Nephron (organoid): ENCODE data around the gene GRM8.
"Not testable (repeated sequence)": the region's sequence is repeated elsewhere in the genome, so short reads cannot be mapped to it uniquely, and the experiment has no call there.

ENCODE experiments used
- H3K27ac Mint-ChIP-seq, 3 experiments: 2 replicates each; pipeline ENCODE4 v1.8.0; 2020; ENCODE audit warnings: mixed read lengths in 3 of 3, mild to moderate bottlenecking in 2 of 3, moderate library complexity in 1 of 3
- H3K27me3 Mint-ChIP-seq: 2 replicates; pipeline ENCODE4 v1.8.0; 2021; ENCODE audit warnings: low read depth, mild to moderate bottlenecking, moderate library complexity, mixed read lengths
- H3K36me3 Mint-ChIP-seq: 2 replicates; pipeline ENCODE4 v1.8.0; 2020; ENCODE audit warnings: low read depth, mixed read lengths
- H3K4me1 Mint-ChIP-seq: 2 replicates; pipeline ENCODE4 v1.8.0; 2020; ENCODE audit warnings: mixed read lengths
- H3K4me3 Mint-ChIP-seq, 3 experiments: 2 replicates each; pipeline ENCODE4 v1.8.0; 2020; ENCODE audit warnings: mild to moderate bottlenecking in 3 of 3, mixed read lengths in 3 of 3, moderate library complexity in 2 of 3
- H3K9me3 Mint-ChIP-seq: 2 replicates; pipeline ENCODE4 v1.8.0; 2020; ENCODE audit warnings: mixed read lengths
- TF ChIP-seq, protein P1 (sequence below), 3 experiments: fragments of 200-600 bp; sonication (generic); IDR thresholded peaks; one replicate each; pipeline ENCODE4 v1.5.0; 2021; ENCODE audit warnings: antibody characterized with exemption in 3 of 3; ENCODE audit not compliant: unreplicated experiment in 3 of 3

The GRM8 gene

DNA sequence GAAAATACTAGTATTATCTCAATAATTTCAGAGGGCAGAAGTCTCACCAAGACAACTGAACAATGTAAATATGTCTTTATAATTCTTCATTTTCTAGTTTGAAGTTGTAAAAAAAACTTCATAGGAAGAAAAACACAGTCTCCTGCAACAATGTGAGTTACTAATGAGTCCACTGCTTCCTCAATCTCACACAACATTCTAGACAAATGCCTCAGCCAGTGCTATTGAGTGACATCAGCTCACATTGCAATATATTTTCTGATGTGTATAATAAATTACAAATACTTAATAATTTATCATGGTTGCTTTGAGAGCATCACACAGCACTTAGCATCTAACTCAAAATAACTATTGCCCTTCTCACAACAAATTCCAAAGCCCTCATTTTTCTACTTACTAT, 321.2 kb downstream of the GRM8 start:
- no peaks in the 10 kb centered on the region for H3K9me3 Mint-ChIP-seq
- no peaks in the 10 kb centered on the region for H3K36me3 Mint-ChIP-seq
- peaks cover 4% of the 10 kb centered on the region for H3K4me1 Mint-ChIP-seq
- no peak overlapping the region for H3K27ac Mint-ChIP-seq
- no peaks in the 10 kb centered on the region for H3K27me3 Mint-ChIP-seq
- no peak overlapping the region for H3K4me3 Mint-ChIP-seq
- TF ChIP-seq, protein P1, sequence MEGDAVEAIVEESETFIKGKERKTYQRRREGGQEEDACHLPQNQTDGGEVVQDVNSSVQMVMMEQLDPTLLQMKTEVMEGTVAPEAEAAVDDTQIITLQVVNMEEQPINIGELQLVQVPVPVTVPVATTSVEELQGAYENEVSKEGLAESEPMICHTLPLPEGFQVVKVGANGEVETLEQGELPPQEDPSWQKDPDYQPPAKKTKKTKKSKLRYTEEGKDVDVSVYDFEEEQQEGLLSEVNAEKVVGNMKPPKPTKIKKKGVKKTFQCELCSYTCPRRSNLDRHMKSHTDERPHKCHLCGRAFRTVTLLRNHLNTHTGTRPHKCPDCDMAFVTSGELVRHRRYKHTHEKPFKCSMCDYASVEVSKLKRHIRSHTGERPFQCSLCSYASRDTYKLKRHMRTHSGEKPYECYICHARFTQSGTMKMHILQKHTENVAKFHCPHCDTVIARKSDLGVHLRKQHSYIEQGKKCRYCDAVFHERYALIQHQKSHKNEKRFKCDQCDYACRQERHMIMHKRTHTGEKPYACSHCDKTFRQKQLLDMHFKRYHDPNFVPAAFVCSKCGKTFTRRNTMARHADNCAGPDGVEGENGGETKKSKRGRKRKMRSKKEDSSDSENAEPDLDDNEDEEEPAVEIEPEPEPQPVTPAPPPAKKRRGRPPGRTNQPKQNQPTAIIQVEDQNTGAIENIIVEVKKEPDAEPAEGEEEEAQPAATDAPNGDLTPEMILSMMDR (IDR thresholded peaks at IDR 0.05; ENCODE audit: unreplicated experiment in 3 of 3), result no peak

DNA sequence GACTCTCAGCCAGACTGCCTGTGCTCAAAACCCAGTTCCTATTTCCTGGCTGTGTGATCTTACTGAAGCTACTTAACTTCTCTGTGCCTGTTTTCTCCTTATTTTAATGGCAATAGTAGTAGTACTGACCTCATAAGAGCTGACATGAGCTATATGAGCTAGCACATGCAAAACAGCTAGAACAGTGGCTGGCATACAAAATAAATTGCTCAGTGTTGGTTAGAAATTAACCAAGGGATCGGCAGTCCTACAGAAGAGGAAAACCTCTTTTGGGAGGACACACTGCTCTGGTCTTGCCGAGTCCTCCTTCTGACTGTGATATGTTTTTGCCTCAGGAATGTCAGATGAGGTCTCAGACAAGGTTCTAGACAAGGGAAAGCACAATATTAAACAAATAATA, 322.6 kb downstream of the GRM8 start:
- Mint-ChIP-seq H3K27me3 (no peaks in the 10 kb centered on the region), H3K36me3 (no peaks in the 10 kb centered on the region), H3K9me3 (no peaks in the 10 kb centered on the region), H3K27ac (no peak overlapping the region), H3K4me3 (no peak overlapping the region), H3K4me1 (no peaks in the 10 kb centered on the region)
- TF ChIP-seq, protein P1 (IDR thresholded peaks at IDR 0.05; ENCODE audit: unreplicated experiment in 3 of 3), result no peak

DNA sequence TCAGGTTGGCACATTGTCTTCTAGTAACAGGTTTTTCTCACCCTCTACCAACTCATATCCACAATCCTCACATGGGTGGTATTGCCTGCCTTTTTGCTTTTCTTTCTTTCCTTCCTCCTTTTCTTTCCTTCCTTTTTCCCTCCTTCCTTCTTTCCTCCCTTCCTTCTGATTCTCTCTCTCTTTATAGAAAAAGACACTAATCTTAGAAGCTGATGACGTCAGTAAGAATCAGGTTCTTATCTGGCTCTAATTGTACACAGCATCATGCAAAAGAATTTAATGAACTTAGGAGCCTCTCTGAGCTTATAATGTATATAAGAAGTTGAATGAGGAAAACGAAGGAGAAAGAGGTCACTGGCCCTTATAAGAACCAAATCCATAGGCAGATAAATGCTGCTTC, 328.3 kb downstream of the GRM8 start:
- H3K4me1 Mint-ChIP-seq, result no peaks in the 10 kb centered on the region
- no peaks in the 10 kb centered on the region for H3K27me3 Mint-ChIP-seq
- TF ChIP-seq, protein P1 (IDR thresholded peaks at IDR 0.05; ENCODE audit: unreplicated experiment in 3 of 3), result no peak
- H3K36me3 Mint-ChIP-seq, result no peaks in the 10 kb centered on the region
- no peaks in the 10 kb centered on the region for H3K9me3 Mint-ChIP-seq
- no peak overlapping the region for H3K27ac Mint-ChIP-seq
- H3K4me3 Mint-ChIP-seq, result no peak overlapping the region

DNA sequence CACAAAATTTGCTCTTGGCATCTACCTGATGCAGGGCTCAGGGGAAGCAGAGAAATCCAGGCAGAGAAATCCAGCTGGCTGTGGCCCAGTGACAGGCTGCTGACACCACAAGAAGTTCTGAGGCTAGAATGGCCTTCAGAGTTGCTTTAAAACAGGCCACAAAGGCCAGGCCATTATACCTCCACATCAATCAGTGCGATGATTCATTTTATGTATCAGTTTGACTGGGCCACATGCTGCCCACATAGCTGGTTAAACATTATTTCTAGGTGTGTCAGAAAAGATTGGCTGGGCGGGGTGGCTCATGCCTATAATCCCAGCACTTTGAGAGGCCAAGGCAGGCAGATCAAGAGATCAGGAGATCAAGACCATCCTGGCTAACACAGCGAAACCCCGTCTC, 341.1 kb downstream of the GRM8 start:
- H3K4me3 Mint-ChIP-seq, H3K27ac Mint-ChIP-seq, H3K27me3 Mint-ChIP-seq, H3K4me1 Mint-ChIP-seq, H3K36me3 Mint-ChIP-seq, H3K9me3 Mint-ChIP-seq: not testable (repeated sequence)

DNA sequence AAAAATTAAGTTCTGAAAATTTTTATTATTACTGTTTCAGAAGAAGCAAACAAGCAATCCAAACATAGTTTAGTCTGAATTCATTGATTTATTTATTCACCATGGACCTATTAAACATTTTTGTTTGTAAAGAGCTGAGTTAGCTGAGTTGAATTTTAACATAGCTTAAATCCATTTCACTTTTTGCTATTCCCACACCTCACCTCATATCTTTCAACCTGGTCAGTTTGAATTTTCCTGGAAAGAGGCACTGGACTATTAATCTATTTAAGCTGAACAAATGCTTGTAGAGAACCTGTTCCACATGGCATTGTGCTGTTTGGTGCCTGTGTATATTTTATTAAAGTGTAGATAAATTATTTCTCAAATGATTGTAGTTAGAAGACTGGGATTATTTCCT, 344.2 kb downstream of the GRM8 start:
- H3K4me3 Mint-ChIP-seq, H3K27ac Mint-ChIP-seq, H3K9me3 Mint-ChIP-seq, H3K4me1 Mint-ChIP-seq, H3K36me3 Mint-ChIP-seq, H3K27me3 Mint-ChIP-seq: not testable (repeated sequence)

DNA sequence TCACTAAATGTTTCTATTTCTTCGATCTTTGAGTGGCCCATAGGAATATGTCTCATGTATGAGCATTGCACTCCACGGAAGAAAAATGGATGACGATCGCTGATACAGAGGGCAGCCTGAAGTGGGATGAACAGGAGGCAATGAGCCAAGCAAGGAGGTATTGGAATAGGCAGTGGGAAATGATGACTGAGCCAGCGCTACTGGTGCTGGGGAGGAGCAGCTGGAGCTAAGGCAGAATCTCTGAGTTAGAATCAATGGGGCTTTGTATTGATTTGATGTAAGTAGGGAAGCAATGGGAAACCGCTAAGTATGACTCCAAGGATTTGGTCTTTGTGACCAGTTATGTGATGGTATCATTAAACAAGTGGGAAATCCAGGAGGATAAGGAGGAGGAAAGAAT, 345.1 kb downstream of the GRM8 start:
- not testable (repeated sequence) for H3K9me3 Mint-ChIP-seq, H3K36me3 Mint-ChIP-seq, H3K27ac Mint-ChIP-seq, H3K4me1 Mint-ChIP-seq, H3K4me3 Mint-ChIP-seq, H3K27me3 Mint-ChIP-seq

DNA sequence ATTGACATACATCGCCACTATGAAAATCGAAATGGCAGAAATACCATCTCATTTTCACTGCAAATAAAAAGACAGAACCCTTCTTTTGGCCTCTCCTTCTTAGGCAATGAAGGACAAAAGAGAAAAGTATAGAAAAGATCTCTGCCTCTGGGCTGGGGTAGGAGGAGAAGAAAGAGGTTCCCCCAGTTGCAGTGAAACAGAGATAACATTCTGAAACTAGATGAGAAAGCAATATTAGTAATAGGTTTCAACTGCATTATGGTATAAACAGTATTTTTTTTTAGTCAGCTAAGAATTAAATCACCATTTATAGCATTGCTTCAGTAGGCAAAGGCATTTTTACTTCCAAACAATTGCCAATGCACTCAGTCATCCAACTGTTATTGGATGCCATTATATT, 347.5 kb downstream of the GRM8 start:
- H3K4me1 Mint-ChIP-seq, H3K27ac Mint-ChIP-seq, H3K4me3 Mint-ChIP-seq, H3K9me3 Mint-ChIP-seq, H3K27me3 Mint-ChIP-seq, H3K36me3 Mint-ChIP-seq: not testable (repeated sequence)

DNA sequence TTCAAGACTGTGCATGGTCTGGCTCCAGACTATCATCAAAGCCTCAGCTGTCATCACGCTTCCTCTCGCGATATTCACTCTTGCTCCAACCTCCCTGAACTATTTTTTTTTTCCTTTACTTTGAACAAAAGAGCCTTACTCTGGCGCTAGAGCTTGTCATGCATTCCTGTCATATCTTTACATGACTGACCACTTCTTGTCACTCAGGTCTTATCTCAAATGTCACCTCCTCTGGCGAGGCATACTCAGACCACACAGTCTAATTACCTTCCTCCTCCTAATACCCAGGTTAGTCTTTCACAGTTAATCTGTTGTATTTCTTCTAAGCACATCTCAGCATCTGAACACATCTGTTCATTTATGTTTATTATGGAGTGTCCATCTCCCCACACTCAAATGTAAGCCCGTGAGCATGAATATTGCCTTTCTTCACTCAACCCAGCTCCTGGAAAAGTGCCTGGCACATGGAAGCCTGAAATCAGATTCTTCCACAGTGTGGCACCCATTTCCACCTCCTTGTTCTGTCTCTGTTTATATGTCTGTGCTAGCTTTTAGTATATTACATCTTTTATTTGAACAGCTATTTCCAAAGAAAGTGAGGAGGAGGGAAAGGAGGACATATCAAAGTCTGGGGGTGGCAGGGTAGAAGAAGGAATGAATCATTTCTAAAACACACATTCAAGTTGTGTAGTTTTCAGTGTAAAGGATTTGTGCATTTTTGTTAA, 351.5 kb downstream of the GRM8 start:
- not testable (repeated sequence) for H3K27me3 Mint-ChIP-seq, H3K4me1 Mint-ChIP-seq, H3K36me3 Mint-ChIP-seq, H3K9me3 Mint-ChIP-seq, H3K27ac Mint-ChIP-seq, H3K4me3 Mint-ChIP-seq

DNA sequence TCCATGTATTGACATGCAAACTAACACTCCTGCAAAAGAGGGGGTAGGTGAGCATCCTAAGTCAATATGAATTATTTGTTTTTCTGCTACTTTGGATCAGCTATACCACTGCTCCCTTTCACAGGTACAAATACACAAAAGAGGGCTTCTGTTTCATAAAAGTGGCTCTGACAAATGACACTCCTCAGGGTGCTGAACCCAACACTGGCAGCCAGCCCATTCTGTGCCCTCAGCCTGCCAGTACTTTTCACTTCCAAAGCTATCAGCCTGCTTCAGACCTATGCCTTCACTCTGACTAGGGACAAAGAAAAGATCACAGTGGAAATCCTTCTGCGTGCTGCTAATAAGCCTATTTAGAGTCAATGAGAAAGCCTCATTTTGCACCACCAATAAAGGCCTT, 364.8 kb downstream of the GRM8 start:
- H3K4me1 Mint-ChIP-seq, H3K27me3 Mint-ChIP-seq, H3K4me3 Mint-ChIP-seq, H3K36me3 Mint-ChIP-seq, H3K9me3 Mint-ChIP-seq, H3K27ac Mint-ChIP-seq: not testable (repeated sequence)

DNA sequence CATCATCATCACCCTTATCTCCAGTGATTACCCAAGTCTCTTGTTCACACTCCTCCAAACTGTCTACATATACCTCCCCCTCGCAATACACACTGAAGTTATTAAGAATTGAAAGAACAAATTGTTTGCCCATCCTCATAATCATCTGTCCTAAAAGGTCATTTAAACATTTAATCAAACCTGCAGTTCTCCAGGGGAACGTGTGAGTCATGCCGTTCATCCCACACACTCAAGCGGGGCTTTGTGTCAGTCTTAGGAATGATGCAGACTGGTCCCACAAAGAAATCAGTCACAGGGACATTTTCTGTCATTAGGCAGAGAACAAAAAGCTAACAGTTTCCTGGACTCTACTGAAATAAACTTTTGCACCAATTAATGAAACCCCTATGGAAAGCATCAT, 365.2 kb downstream of the GRM8 start:
- H3K27me3 Mint-ChIP-seq, H3K4me1 Mint-ChIP-seq: not testable (repeated sequence)

DNA sequence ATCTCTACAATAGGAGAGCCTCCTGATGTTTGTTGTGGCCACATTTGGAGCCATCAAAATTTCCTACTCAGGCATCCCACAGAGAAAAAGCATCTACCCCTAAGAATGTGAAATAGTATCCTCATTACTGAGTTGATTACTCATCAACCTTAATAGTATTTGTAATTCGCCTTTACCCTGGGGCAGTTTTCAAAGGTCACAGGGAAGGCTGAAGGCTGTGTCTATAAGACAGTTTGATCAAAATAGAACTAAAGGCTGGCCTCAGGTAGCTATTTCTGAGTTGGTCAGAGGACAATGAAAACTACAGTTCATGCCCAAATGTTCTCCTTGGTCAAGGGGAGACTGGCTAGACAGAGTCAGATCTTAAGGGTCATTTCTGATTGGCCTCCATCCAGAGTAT, 370.0 kb downstream of the GRM8 start:
- not testable (repeated sequence) for H3K27me3 Mint-ChIP-seq, H3K4me3 Mint-ChIP-seq

More for the DNA sequence above, 365.2 kb downstream of the GRM8 start:
- not testable (repeated sequence) for H3K27ac Mint-ChIP-seq, H3K9me3 Mint-ChIP-seq, H3K36me3 Mint-ChIP-seq, H3K4me3 Mint-ChIP-seq

DNA sequence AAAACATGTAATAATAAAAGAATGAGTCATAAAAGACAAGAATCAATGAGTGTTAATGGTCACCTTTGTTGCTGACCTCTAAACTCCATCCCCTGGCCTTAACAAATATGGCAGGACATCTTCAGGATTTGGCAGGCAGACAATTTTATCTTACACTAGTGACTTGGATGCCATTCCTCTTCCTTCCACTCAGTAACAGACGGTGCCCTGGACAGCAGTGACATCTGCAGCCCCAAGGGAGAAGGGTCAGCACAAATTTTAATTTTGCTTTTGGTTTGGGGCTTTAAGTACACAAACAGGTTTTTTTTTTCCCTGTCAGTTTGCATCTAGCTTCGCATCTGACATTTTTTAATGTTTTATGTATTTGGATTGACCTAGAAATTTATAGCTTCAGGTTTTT, 370.8 kb downstream of the GRM8 start:
- not testable (repeated sequence) for H3K36me3 Mint-ChIP-seq, H3K9me3 Mint-ChIP-seq, H3K4me3 Mint-ChIP-seq, H3K27me3 Mint-ChIP-seq, H3K4me1 Mint-ChIP-seq, H3K27ac Mint-ChIP-seq

More for the DNA sequence above, 370.0 kb downstream of the GRM8 start:
- not testable (repeated sequence) for H3K9me3 Mint-ChIP-seq, H3K36me3 Mint-ChIP-seq, H3K27ac Mint-ChIP-seq, H3K4me1 Mint-ChIP-seq
